Measurements from ENCODE around the gene SLC39A11. TPM values are rescaled to one million over a fixed set of nuclear protein-coding genes. Genes with fewer than 3 reads are reported as not detected.
"Not testable (repeated sequence)": the region's sequence is repeated elsewhere in the genome, so short reads cannot be mapped to it uniquely, and the experiment has no call there.

Gene SLC39A11
- total RNA-seq, 1 experiment from 2014 or later = 46.4 TPM

GRCh38 chr17:72995008-72995656, 97.4 kb downstream of the SLC39A11 start:
- ChIA-PET RAD21 (ENCODE audit: low non-redundant PET in 1 of 2, low total read pairs in 2 of 2, uncharacterized antibody in 2 of 2, unreplicated experiment in 2 of 2) (no interaction called here), POLR2A (no interaction called here), CTCF (interaction anchor here (2.1 kb wide), 1 partner anchor 10 kb away, joined by 16 read pairs; no protein-coding TSS in a partner anchor)
- Histone ChIP-seq H2AFZ (ENCODE audit: low read depth, low read length, poor library complexity, severe bottlenecking) (no peak overlapping the region), H3K4me2 (ENCODE audit: low read length) (no peak overlapping the region), H3K27me3 (ENCODE audit: insufficient read depth, low read length) (no peaks in the 10 kb centered on the region), H3K27ac (ENCODE audit: low read depth, low read length) (no peak overlapping the region), H3K4me1 (ENCODE audit: control insufficient read depth in 1 of 2, insufficient read depth in 2 of 2, low read length in 2 of 2) (no peaks in the 10 kb centered on the region), H3K9ac (ENCODE audit: low read length) (no peak overlapping the region), H3K4me3 (replicated peaks in 1 of 2; ENCODE audit: low read depth in 1 of 2, low read length in 2 of 2) (no peak overlapping the region), H4K20me1 (ENCODE audit: insufficient read depth) (no peaks in the 10 kb centered on the region), H3K9me3 (ENCODE audit: control insufficient read depth in 1 of 2, insufficient read depth in 1 of 2, low read depth in 1 of 2, low read length in 2 of 2) (no peaks in the 10 kb centered on the region), H3K9me2 (ENCODE audit: insufficient read depth) (no peaks in the 10 kb centered on the region), H3K79me2 (ENCODE audit: insufficient read depth, low read length) (no peaks in the 10 kb centered on the region), H3K36me3 (ENCODE audit: control insufficient read depth in 1 of 2, insufficient read depth in 2 of 2, low read length in 2 of 2) (no peaks in the 10 kb centered on the region)
- no peak for ATAC-seq
- DNase-seq (ENCODE audit: low read depth, low spot score) = no peak
- no TSS peak for BruUV-seq (replicated peaks)
- intact Hi-C loops (cut with micrococcal nuclease) = no loop called here
- TF ChIP-seq ZNF274 (IDR thresholded peaks at IDR 0.05; ENCODE audit: low read depth, low read length) (no peak), ATF3 (IDR thresholded peaks at IDR 0.05) (no peak), EZH2 (IDR thresholded peaks at IDR 0.05) (no peak), POLR2A (IDR thresholded peaks at IDR 0.05; ENCODE audit: borderline replicate concordance, extremely low read depth, insufficient read depth, insufficient read length) (no peak)

GRCh38 chr17:72992783-72993467, 99.6 kb downstream of the SLC39A11 start:
- H2AFZ ChIP-seq (ENCODE audit: low read depth, low read length, poor library complexity, severe bottlenecking); DNase-seq (ENCODE audit: low read depth, low spot score); H3K9me3 ChIP-seq (ENCODE audit: control insufficient read depth in 1 of 2, insufficient read depth in 1 of 2, low read depth in 1 of 2, low read length in 2 of 2); H3K27me3 ChIP-seq (ENCODE audit: insufficient read depth, low read length); intact Hi-C loops (cut with micrococcal nuclease); H3K9me2 ChIP-seq (ENCODE audit: insufficient read depth); POLR2A ChIA-PET; H3K4me3 ChIP-seq (replicated peaks in 1 of 2; ENCODE audit: low read depth in 1 of 2, low read length in 2 of 2); H4K20me1 ChIP-seq (ENCODE audit: insufficient read depth); H3K79me2 ChIP-seq (ENCODE audit: insufficient read depth, low read length); H3K9ac ChIP-seq (ENCODE audit: low read length); H3K36me3 ChIP-seq (ENCODE audit: control insufficient read depth in 1 of 2, insufficient read depth in 2 of 2, low read length in 2 of 2); BruUV-seq (replicated peaks); H3K27ac ChIP-seq (ENCODE audit: low read depth, low read length); RAD21 ChIA-PET (ENCODE audit: low non-redundant PET in 1 of 2, low total read pairs in 2 of 2, uncharacterized antibody in 2 of 2, unreplicated experiment in 2 of 2); H3K4me1 ChIP-seq (ENCODE audit: control insufficient read depth in 1 of 2, insufficient read depth in 2 of 2, low read length in 2 of 2); ATAC-seq; H3K4me2 ChIP-seq (ENCODE audit: low read length): not testable (repeated sequence)
- CTCF ChIA-PET = interaction anchor here (2.1 kb wide), 1 partner anchor 8 kb away, joined by 16 read pairs; no protein-coding TSS in a partner anchor
